Endothelial cell of umbilical vein (primary cell): Measurements from ENCODE around the gene BEND2. TPM values are rescaled to one million over a fixed set of nuclear protein-coding genes. Genes with fewer than 3 reads are reported as not detected.

Experiments used
- BruUV-seq: library from RNA; stranded (reverse); fragments of 400-500 nt; replicated peaks from 2 replicates; lab custom pipeline; 2021; lab: Mats Ljungman, UMichigan
- CTCF ChIA-PET: fragments of 300-600, 350-600 bp; sonication (Branson Sonifier 250); formaldehyde crosslinking; loops from one replicate; lab custom pipeline; 2021; ENCODE audit warnings: antibody characterized with exemption, inconsistent platforms; lab: Charles Lee
- POLR2A ChIA-PET: fragments of 300-600, 350-600 bp; sonication (Branson Sonifier 250); formaldehyde crosslinking; loops from one replicate; lab custom pipeline; 2021; ENCODE audit warnings: antibody characterized with exemption, inconsistent platforms; lab: Charles Lee
- DNase-seq: peaks from one replicate; pipeline ENCODE4 v3.0.0-alpha.2; 2011; ENCODE audit warnings: low read depth, low spot score
- FAIRE-seq: peaks from 2 replicates; lab custom pipeline; 2011; peaks lifted over from hg19 to GRCh38; lab: Jason Lieb, UNC
- H2AFZ ChIP-seq: 2 replicates; pipeline ENCODE4 v1.6.0; 2012; ENCODE audit warnings: low read depth, low read length, control low read depth, inconsistent platforms
- H3K27ac ChIP-seq: 2 replicates; pipeline ENCODE4 v1.5.1; 2011; ENCODE audit warnings: low read depth, mild to moderate bottlenecking, control low read depth, low read length, moderate library complexity; ENCODE audit not compliant: insufficient read depth
- H3K27me3 ChIP-seq, 2 experiments: 2 replicates each; pipeline versions ENCODE4 v1.6.0 to v1.6.1; 2011; ENCODE audit warnings: low read length in 2 of 2, mixed read lengths in 1 of 2; ENCODE audit not compliant: control insufficient read depth in 2 of 2, insufficient read depth in 2 of 2
- H3K36me3 ChIP-seq, 2 experiments: 2 replicates in 1 of 2; 3 replicates in 1 of 2; pipeline ENCODE4 v1.5.1; 2011; ENCODE audit warnings: low read length in 2 of 2, mild to moderate bottlenecking in 1 of 2, moderate library complexity in 1 of 2; ENCODE audit not compliant: control insufficient read depth in 2 of 2, insufficient read depth in 2 of 2; ENCODE audit errors: extremely low read depth in 1 of 2
- H3K4me1 ChIP-seq: 3 replicates; pipeline ENCODE4 v1.5.1; 2011; ENCODE audit warnings: mild to moderate bottlenecking, low read length; ENCODE audit not compliant: control insufficient read depth, insufficient read depth; ENCODE audit errors: extremely low read depth
- H3K4me2 ChIP-seq: 2 replicates; pipeline ENCODE4 v1.6.1; 2011; ENCODE audit warnings: low read length, control low read depth, mixed read lengths; ENCODE audit not compliant: insufficient read depth
- H3K4me3 ChIP-seq, 3 experiments: fragments of 200-600 bp in 1 of 3; sonication (generic), shearing (Covaris generic) in 1 of 3; replicated peaks in 1 of 3; 2 replicates each; pipeline ENCODE4 v1.5.1; 2011 to 2016; ENCODE audit warnings: control low read depth in 3 of 3, low read length in 3 of 3, mild to moderate bottlenecking in 2 of 3, inconsistent platforms in 1 of 3, low read depth in 1 of 3, moderate library complexity in 1 of 3; ENCODE audit not compliant: insufficient read depth in 1 of 3
- H3K79me2 ChIP-seq: 2 replicates; pipeline ENCODE4 v1.6.0; 2012; ENCODE audit warnings: low read length, inconsistent platforms; ENCODE audit not compliant: control insufficient read depth, insufficient read depth
- H3K9ac ChIP-seq: replicated peaks from 2 replicates; pipeline ENCODE3; 2011; ENCODE audit warnings: low read length, control low read depth; ENCODE audit not compliant: insufficient read depth; ENCODE audit errors: extremely low read depth
- H3K9me1 ChIP-seq: replicated peaks from 3 replicates; pipeline ENCODE4 v1.6.0; 2011; ENCODE audit warnings: mild to moderate bottlenecking, low read length; ENCODE audit not compliant: control insufficient read depth, insufficient read depth; ENCODE audit errors: extremely low read depth
- H3K9me3 ChIP-seq: replicated peaks from 2 replicates; pipeline ENCODE4 v1.5.1; 2012; ENCODE audit warnings: low read length, inconsistent platforms; ENCODE audit not compliant: control insufficient read depth, insufficient read depth
- H4K20me1 ChIP-seq: replicated peaks from 2 replicates; pipeline ENCODE3; 2011; ENCODE audit warnings: mild to moderate bottlenecking, low read length; ENCODE audit not compliant: control insufficient read depth, insufficient read depth; ENCODE audit errors: extremely low read depth
- CTCF ChIP-seq, 2 donors: IDR thresholded peaks; 1 replicate in 1 of 2; 2 replicates in 1 of 2; pipeline ENCODE4 v1.5.1; 2011; ENCODE audit warnings: low read length in 2 of 2, mild to moderate bottlenecking in 2 of 2, moderate library complexity in 2 of 2, control low read depth in 1 of 2, inconsistent platforms in 1 of 2, low read depth in 1 of 2; ENCODE audit not compliant: insufficient read depth in 1 of 2; ENCODE audit errors: extremely low read depth in 1 of 2
- EZH2 ChIP-seq: IDR thresholded peaks from 2 replicates; pipeline ENCODE4 v1.6.1; 2012; ENCODE audit warnings: borderline replicate concordance, low read depth, mild to moderate bottlenecking, moderate library complexity, low read length, inconsistent platforms; ENCODE audit not compliant: severe bottlenecking
- FOS ChIP-seq: IDR thresholded peaks from 2 replicates; pipeline ENCODE4 v1.6.1; 2011; ENCODE audit warnings: mild to moderate bottlenecking, low read length, moderate library complexity, borderline replicate concordance; ENCODE audit not compliant: insufficient read depth
- GATA2 ChIP-seq: IDR thresholded peaks from 2 replicates; pipeline ENCODE4 v1.7.0; 2011; ENCODE audit warnings: low read depth, mild to moderate bottlenecking, moderate library complexity, mixed read lengths, low read length; ENCODE audit not compliant: insufficient read length, insufficient read depth
- JUN ChIP-seq: IDR thresholded peaks from 2 replicates; pipeline ENCODE4 v1.6.1; 2011; ENCODE audit warnings: borderline replicate concordance, low read depth; ENCODE audit not compliant: insufficient read length, insufficient read depth
- MAX ChIP-seq: IDR thresholded peaks from 2 replicates; pipeline ENCODE4 v1.6.1; 2011; ENCODE audit not compliant: insufficient read depth, insufficient read length
- MYC ChIP-seq: IDR thresholded peaks from one replicate; pipeline ENCODE4 v1.6.1; 2011; ENCODE audit warnings: mild to moderate bottlenecking, low read depth, low read length
- POLR2A ChIP-seq: IDR thresholded peaks from 2 replicates; pipeline ENCODE4 v1.6.1; 2012; ENCODE audit warnings: low read depth, mild to moderate bottlenecking, control low read depth, low read length
- POLR2AphosphoS5 ChIP-seq: IDR thresholded peaks from 2 replicates; pipeline ENCODE4 v1.6.1; 2012; ENCODE audit warnings: low read depth, mild to moderate bottlenecking, control low read depth, low read length, moderate library complexity; ENCODE audit not compliant: insufficient read depth
- dilution Hi-C: fragments of 300-500 bp; cut with MboI; formaldehyde crosslinking; loops from one replicate; pipeline ENCODE4 v1.15.0; 2019; ENCODE audit warnings: low sequenced_read_pairs; ENCODE audit not compliant: extremely low pct_ligation_motif_present
- intact Hi-C: fragments of 100-400 bp; cut with micrococcal nuclease; formaldehyde crosslinking; loops from one replicate; pipeline ENCODE4 v1.10.0; 2022
- polyA plus RNA-seq, 4 experiments: library from polyadenylated mRNA; depleted of rRNA in 3 of 4; stranded (reverse) in 3 of 4; unstranded in 1 of 4; fragments of >200 nt; gene quantifications; 2 replicates each; pipeline versions ENCODE4 v1.2.1 to v1.2.3, GENCODE V29; 2011 to 2012; ENCODE audit warnings: missing spikeins in 1 of 4
- total RNA-seq: library from RNA; stranded (reverse); gene quantifications from 2 replicates; pipeline ENCODE4 v1.2.3, GENCODE V29; 2021

Gene BEND2
- total and polyA plus RNA-seq, 2 donors (not counting 3 experiments of a cell fraction or from before 2014, with no cell fraction given) = not detected

- intact Hi-C loops (no loop called here), dilution Hi-C loops (no loop called here)
- no peaks in the 10 kb centered on the region for H3K9me1 ChIP-seq
- H4K20me1 ChIP-seq = no peaks in the 10 kb centered on the region
- ChIA-PET POLR2A (no interaction called here), CTCF (no interaction called here)
- no peak for DNase-seq
- H3K4me3 ChIP-seq = no peak overlapping the region
- TF ChIP-seq FOS = no peak
- no peak for TF ChIP-seq EZH2
- TF ChIP-seq JUN = no peak
- no peak for TF ChIP-seq CTCF (IDR thresholded peaks at IDR 0.05; ENCODE audit: extremely low read depth in 1 of 2, insufficient read depth in 1 of 2, low read depth in 1 of 2, low read length in 2 of 2)
- no peak for TF ChIP-seq GATA2
- no peak for TF ChIP-seq MAX
- no peak for TF ChIP-seq POLR2AphosphoS5
- TF ChIP-seq MYC = no peak
- TF ChIP-seq POLR2A = no peak
- no peaks in the 10 kb centered on the region for H3K27me3 ChIP-seq
- no peak for FAIRE-seq
- H3K4me1 ChIP-seq = no peaks in the 10 kb centered on the region
- no TSS peak for BruUV-seq
- no peaks in the 10 kb centered on the region for H3K36me3 ChIP-seq
- no peak overlapping the region for H2AFZ ChIP-seq
- H3K27ac ChIP-seq = no peak overlapping the region
- no peak overlapping the region for H3K9ac ChIP-seq
- H3K79me2 ChIP-seq = no peaks in the 10 kb centered on the region
- H3K9me3 ChIP-seq = no peaks in the 10 kb centered on the region
- H3K4me2 ChIP-seq = no peak overlapping the region
Observed at GRCh38 chrX:18166068-18166467, 54.6 kb downstream of the BEND2 start.
